AG10803 (cell line): ENCODE results near the gene ABCA2.

ENCODE experiments used
- DNase-seq: peaks from one replicate; pipeline ENCODE4 v3.0.0; 2010; ENCODE audit warnings: low read depth
- H3K4me3 ChIP-seq: 2 replicates; pipeline ENCODE4 v1.5.1; 2011; ENCODE audit warnings: mild to moderate bottlenecking, low read length, control low read depth
- TF ChIP-seq, protein P1 (sequence below): conservative IDR thresholded peaks from 2 replicates; pipeline ENCODE4 v1.5.1; 2011; ENCODE audit warnings: mild to moderate bottlenecking, low read length, control low read depth, inconsistent platforms

Gene ABCA2

DNA sequence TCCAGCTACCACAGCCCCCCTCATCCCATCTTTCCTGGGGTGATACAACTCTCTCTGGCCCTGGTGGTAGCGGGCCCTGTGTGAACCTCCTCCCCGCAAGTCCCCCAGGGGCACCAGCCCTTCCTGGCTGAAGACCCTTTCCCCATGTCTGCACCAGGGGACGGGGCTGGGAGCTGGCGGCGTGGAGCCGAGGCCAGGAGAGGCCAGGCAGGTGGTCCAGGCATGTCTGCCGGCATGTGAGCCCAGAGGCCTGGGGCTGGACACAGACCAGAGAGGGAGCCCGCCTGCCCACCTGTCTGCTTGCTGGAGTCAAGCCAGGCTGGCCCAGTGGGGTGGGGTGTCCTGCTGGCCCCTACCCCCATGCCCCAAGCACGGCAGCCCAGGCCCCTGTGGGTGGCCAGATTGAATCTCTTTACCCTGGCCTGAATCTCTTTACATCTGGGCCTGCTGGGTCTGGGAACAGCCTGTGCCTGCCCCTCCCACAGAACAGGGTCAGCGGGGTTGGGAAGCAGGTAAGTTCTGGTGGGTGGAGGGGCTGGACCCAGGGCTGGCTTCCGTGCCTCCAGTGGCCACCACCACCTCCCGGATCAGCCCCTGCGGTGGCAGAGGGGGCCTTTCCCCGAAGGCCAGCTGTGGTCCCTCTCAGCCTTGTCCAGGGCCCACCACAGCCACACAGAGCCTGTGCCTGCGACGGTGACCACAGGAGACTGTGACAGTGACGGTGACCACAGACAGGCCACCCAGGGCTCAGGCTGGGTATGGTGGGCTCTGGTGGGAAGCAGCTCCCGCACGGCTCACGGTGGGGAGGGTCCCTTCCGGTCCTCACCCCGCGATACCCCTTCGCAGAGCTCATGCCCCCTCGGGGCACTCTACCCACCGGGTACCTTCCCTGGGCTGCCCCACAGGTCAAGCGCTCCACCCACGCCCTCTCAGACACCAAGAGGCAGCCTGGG, 68.9 kb downstream of the ABCA2 start:
- H3K4me3 ChIP-seq = no peak overlapping the region
- DNase-seq = no peak
- TF ChIP-seq, protein P1, sequence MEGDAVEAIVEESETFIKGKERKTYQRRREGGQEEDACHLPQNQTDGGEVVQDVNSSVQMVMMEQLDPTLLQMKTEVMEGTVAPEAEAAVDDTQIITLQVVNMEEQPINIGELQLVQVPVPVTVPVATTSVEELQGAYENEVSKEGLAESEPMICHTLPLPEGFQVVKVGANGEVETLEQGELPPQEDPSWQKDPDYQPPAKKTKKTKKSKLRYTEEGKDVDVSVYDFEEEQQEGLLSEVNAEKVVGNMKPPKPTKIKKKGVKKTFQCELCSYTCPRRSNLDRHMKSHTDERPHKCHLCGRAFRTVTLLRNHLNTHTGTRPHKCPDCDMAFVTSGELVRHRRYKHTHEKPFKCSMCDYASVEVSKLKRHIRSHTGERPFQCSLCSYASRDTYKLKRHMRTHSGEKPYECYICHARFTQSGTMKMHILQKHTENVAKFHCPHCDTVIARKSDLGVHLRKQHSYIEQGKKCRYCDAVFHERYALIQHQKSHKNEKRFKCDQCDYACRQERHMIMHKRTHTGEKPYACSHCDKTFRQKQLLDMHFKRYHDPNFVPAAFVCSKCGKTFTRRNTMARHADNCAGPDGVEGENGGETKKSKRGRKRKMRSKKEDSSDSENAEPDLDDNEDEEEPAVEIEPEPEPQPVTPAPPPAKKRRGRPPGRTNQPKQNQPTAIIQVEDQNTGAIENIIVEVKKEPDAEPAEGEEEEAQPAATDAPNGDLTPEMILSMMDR = no peak

- no peak overlapping the region for H3K4me3 ChIP-seq
- TF ChIP-seq, protein P1 = no peak
- no peak for DNase-seq
Observed at GRCh38 chr9:136958473-136958872, 69.6 kb downstream of the ABCA2 start.

- DNase-seq = no peak
- H3K4me3 ChIP-seq = no peak overlapping the region
- TF ChIP-seq, protein P1 = no peak
Observed at GRCh38 chr9:136957901-136958300, 70.1 kb downstream of the ABCA2 start.

DNA sequence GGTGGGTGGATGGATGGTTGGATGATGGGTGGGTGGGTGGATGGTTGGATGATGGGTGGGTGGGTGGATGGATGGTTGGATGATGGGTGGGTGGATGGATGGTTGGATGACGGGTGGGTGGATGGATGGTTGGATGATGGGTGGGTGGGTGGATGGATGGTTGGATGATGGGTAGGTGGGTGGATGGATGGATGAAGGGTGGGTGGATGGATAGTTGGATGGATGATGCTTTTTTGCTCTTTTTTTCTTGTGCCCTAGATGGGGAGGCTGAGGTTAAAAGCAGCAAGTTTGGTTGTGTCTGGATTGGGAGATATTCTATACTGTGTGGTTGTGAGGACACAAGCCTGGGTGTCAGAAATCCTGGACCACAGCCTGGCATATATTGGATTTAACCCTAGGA, 70.6 kb downstream of the ABCA2 start:
- H3K4me3 ChIP-seq = no peak overlapping the region
- TF ChIP-seq, protein P1 = no peak
- no peak for DNase-seq
